Progenitor cell of endocrine pancreas (in vitro differentiated cells): ENCODE results near the gene RNLS. TPM values are rescaled to one million over a fixed set of nuclear protein-coding genes. Genes with fewer than 3 reads are reported as not detected.

Source experiments
- DNase-seq: peaks from one replicate; pipeline ENCODE4 v3.0.0; 2021; ENCODE audit warnings: low spot score; ENCODE audit not compliant: unreplicated experiment
- H3K27ac Mint-ChIP-seq: 2 replicates; pipeline ENCODE4 v1.8.0; 2021; ENCODE audit warnings: mild to moderate bottlenecking, moderate library complexity, mixed read lengths
- H3K27me3 Mint-ChIP-seq: 2 replicates; pipeline ENCODE4 v1.8.0; 2021; ENCODE audit warnings: mixed read lengths
- H3K36me3 Mint-ChIP-seq: 2 replicates; pipeline ENCODE4 v1.8.0; 2022; ENCODE audit warnings: mixed read lengths; ENCODE audit not compliant: insufficient read depth
- H3K4me1 Mint-ChIP-seq: 2 replicates; pipeline ENCODE4 v1.8.0; 2021; ENCODE audit warnings: low read depth, mixed read lengths
- H3K4me3 Mint-ChIP-seq: 2 replicates; pipeline ENCODE4 v1.8.0; 2021; ENCODE audit warnings: low read depth, mild to moderate bottlenecking, moderate library complexity, mixed read lengths
- H3K9me3 Mint-ChIP-seq: 2 replicates; pipeline ENCODE4 v1.8.0; 2021; ENCODE audit warnings: low read depth, mixed read lengths
- CTCF ChIP-seq: fragments of 200-600 bp; sonication (generic); IDR thresholded peaks from one replicate; pipeline ENCODE4 v1.5.0; 2021; ENCODE audit warnings: antibody characterized with exemption, mild to moderate bottlenecking; ENCODE audit not compliant: unreplicated experiment
- total RNA-seq: library from RNA; stranded (reverse); gene quantifications from 2 replicates; pipeline ENCODE4 v1.2.1, GENCODE V29; 2021

Gene RNLS
- total RNA-seq, 1 donor from 2014 or later = 7.5 TPM

- Mint-ChIP-seq H3K4me3 (no peak overlapping the region), H3K4me1 (peaks cover 5% of the 10 kb centered on the region), H3K27me3 (no peaks in the 10 kb centered on the region), H3K27ac (no peak overlapping the region), H3K9me3 (peaks cover 24% of the 10 kb centered on the region), H3K36me3 (peaks cover 7% of the 10 kb centered on the region)
- TF ChIP-seq CTCF = no peak
- DNase-seq = no peak
These were observed 181.3 kb downstream of the RNLS start for GRCh38 chr10:88401671-88402347.

- TF ChIP-seq CTCF = no peak
These were observed 183.9 kb downstream of the RNLS start for GRCh38 chr10:88399240-88399639.

GRCh38 chr10:88395677-88396076 lies 187.4 kb downstream of the RNLS start:
- Mint-ChIP-seq H3K4me3 (no peak overlapping the region), H3K36me3 (peaks cover 9% of the 10 kb centered on the region), H3K4me1 (peaks cover 4% of the 10 kb centered on the region), H3K27me3 (no peaks in the 10 kb centered on the region), H3K27ac (no peak overlapping the region), H3K9me3 (peaks cover 32% of the 10 kb centered on the region)
- no peak for TF ChIP-seq CTCF
- DNase-seq = no peak

More at GRCh38 chr10:88399240-88399639, 183.9 kb downstream of the RNLS start:
- H3K4me1 Mint-ChIP-seq = peaks cover 4% of the 10 kb centered on the region
- H3K36me3 Mint-ChIP-seq = peaks cover 7% of the 10 kb centered on the region
- H3K9me3 Mint-ChIP-seq = peaks cover 29% of the 10 kb centered on the region
- no peaks in the 10 kb centered on the region for H3K27me3 Mint-ChIP-seq
- no peak for DNase-seq
- H3K4me3 Mint-ChIP-seq = no peak overlapping the region
- no peak overlapping the region for H3K27ac Mint-ChIP-seq

- Mint-ChIP-seq H3K27ac (no peak overlapping the region), H3K27me3 (no peaks in the 10 kb centered on the region), H3K4me1 (peaks cover 4% of the 10 kb centered on the region), H3K4me3 (no peak overlapping the region), H3K9me3 (peaks cover 18% of the 10 kb centered on the region), H3K36me3 (peaks cover 2% of the 10 kb centered on the region)
- DNase-seq = no peak
- no peak for TF ChIP-seq CTCF
These were observed 190.9 kb downstream of the RNLS start for GRCh38 chr10:88392222-88392621.

GRCh38 chr10:88390041-88390440 lies 193.1 kb downstream of the RNLS start:
- no peaks in the 10 kb centered on the region for H3K27me3 Mint-ChIP-seq
- H3K4me3 Mint-ChIP-seq = no peak overlapping the region
- peaks cover 3% of the 10 kb centered on the region for H3K9me3 Mint-ChIP-seq
- DNase-seq = no peak
- peaks cover 4% of the 10 kb centered on the region for H3K4me1 Mint-ChIP-seq
- H3K36me3 Mint-ChIP-seq = peaks cover 1% of the 10 kb centered on the region
- TF ChIP-seq CTCF = no peak
- H3K27ac Mint-ChIP-seq = no peak overlapping the region
